A549 treated with AZD9567 at 1 μM for 4 hours (cell line): ENCODE data around the gene PLD4. TPM values are rescaled to one million over a fixed set of nuclear protein-coding genes. Genes with fewer than 3 reads are reported as not detected.

Experiments used
- total RNA-seq: library from RNA; stranded (reverse); fragments of 200-300 nt; extraction: Qiagen RNA extraction; gene quantifications from 5 replicates; pipeline ENCODE4 v1.2.3, GENCODE V29; 2022; ENCODE audit not compliant: insufficient read depth

PLD4 gene, protein sequence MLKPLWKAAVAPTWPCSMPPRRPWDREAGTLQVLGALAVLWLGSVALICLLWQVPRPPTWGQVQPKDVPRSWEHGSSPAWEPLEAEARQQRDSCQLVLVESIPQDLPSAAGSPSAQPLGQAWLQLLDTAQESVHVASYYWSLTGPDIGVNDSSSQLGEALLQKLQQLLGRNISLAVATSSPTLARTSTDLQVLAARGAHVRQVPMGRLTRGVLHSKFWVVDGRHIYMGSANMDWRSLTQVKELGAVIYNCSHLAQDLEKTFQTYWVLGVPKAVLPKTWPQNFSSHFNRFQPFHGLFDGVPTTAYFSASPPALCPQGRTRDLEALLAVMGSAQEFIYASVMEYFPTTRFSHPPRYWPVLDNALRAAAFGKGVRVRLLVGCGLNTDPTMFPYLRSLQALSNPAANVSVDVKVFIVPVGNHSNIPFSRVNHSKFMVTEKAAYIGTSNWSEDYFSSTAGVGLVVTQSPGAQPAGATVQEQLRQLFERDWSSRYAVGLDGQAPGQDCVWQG
- total RNA-seq = 0.01 to 0.16 TPM (median 0.09 TPM) in 3 of 5 replicates, not detected in the others

GRCh38 chr14:104924421-104925213 lies at the start of gene PLD4:
Gene PLD4 (plus strand): TSS chr14:104924879. CDS start chr14:104927141, 2,262 bp downstream.

DNA sequence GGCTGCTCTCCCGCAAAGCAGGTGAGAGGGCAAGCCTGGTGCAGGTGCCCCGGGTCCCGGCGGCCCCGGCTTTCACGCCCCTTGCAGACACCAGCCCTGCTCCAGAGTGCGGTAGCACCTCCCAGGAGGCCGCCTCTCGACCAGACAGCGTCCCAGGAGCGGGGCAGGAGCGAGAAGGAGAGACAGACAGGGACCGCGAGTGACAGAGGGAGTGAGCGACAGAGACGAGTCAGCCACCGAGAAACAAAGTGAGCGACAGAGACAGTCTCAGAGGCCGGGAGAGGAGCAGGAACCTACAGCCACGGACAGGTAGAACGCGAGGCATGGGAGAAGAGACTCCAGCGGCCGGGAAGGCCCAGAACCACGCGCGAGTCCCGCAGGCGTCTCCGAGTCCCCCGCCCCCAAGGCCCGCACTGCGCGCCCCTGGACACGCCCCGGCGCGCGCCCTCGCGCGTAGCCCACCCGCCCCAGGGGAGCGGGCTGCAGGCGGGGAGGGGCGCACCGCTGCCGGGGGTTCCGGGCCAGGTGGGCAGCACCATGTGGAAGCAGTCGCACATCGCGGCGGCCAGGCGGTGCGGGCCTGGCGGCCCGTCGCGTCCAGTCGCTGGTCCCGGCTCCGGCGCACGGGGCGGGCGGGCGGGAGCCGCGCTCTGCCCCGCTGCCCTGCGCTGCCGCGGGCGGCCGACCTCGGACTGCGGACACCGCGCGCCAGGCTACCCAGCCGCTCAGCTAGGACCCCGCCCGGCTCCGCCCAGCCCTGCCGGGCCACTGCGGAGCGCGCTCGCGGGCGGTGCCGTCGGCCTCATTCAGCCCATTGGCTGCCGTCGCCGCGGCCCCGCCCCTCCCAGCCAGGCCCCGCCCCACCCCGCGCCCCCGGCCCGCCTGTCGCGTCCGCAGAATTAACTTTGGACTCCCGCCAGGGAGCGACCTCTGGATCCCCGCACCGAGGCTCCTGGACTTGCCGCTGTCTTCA lies 53.3 kb downstream of the PLD4 start, which contains the start of gene AHNAK2:
TSS of gene AHNAK2 (minus strand) at position 694 of the 973 bp plus-strand sequence. CDS start at position 557, 137 bp downstream.

Other genes starting within 250 kb of the PLD4 start
- gene INF2, start 235.3 kb upstream of the PLD4 start, total RNA-seq = 79.3 to 135 TPM (median 130 TPM) in 5 replicates
- gene ADSS1, start 200.7 kb upstream of the PLD4 start, total RNA-seq = 4.7 to 7.4 TPM (median 5.8 TPM) in 5 replicates
- gene SIVA1, start 171.7 kb upstream of the PLD4 start, total RNA-seq = 111 to 224 TPM (median 212 TPM) in 5 replicates
- 79.8 to 113 TPM (median 105 TPM) in 5 replicates for gene AKT1, start 129.1 kb upstream of the PLD4 start, total RNA-seq
- 2.4 to 3.7 TPM (median 3.0 TPM) in 5 replicates for gene ZBTB42, start 123.8 kb upstream of the PLD4 start, total RNA-seq
- gene CEP170B, start 59.6 kb upstream of the PLD4 start, total RNA-seq = 14.1 to 30.0 TPM (median 29.0 TPM) in 5 replicates
- gene AHNAK2, start 53.5 kb downstream of the PLD4 start, total RNA-seq = 183 to 234 TPM (median 196 TPM) in 5 replicates
- gene CLBA1, start 60.9 kb downstream of the PLD4 start, total RNA-seq = 11.3 to 22.3 TPM (median 20.2 TPM) in 5 replicates
- gene CDCA4, start 96.2 kb downstream of the PLD4 start, total RNA-seq = 44.8 to 57.5 TPM (median 49.9 TPM) in 5 replicates
- gene GPR132, start 140.6 kb downstream of the PLD4 start, total RNA-seq = 0.37 to 0.60 TPM (median 0.48 TPM) in 4 of 5 replicates, not detected in the other
- gene JAG2, start 243.9 kb downstream of the PLD4 start, total RNA-seq = 26.4 to 35.5 TPM (median 30.5 TPM) in 5 replicates